Measurements from ENCODE around the gene SMARCC1.

Gene SMARCC1

GRCh38 chr3:47628426-47628825, 153.3 kb downstream of the SMARCC1 start:
- DNase-seq = no peak

GRCh38 chr3:47622671-47623461, 158.8 kb downstream of the SMARCC1 start:
- DNase-seq = no peak

GRCh38 chr3:47617086-47618010, 164.3 kb downstream of the SMARCC1 start:
- DNase-seq = no peak

GRCh38 chr3:47614788-47615187, 166.9 kb downstream of the SMARCC1 start:
- DNase-seq = no peak

- no peak for DNase-seq
These were observed 168.0 kb downstream of the SMARCC1 start for GRCh38 chr3:47613722-47614121.

GRCh38 chr3:47612879-47613278, 168.8 kb downstream of the SMARCC1 start:
- DNase-seq = no peak

- DNase-seq = no peak
These were observed 169.5 kb downstream of the SMARCC1 start for GRCh38 chr3:47612178-47612577.

- DNase-seq = no peak
These were observed 170.1 kb downstream of the SMARCC1 start for GRCh38 chr3:47611576-47611975.

- DNase-seq = no peak
These were observed 171.1 kb downstream of the SMARCC1 start for GRCh38 chr3:47610583-47610982.

- no peak for DNase-seq
These were observed 174.4 kb downstream of the SMARCC1 start for GRCh38 chr3:47607335-47607734.

- DNase-seq = no peak
These were observed 175.5 kb downstream of the SMARCC1 start for GRCh38 chr3:47606165-47606564.

GRCh38 chr3:47605652-47606051, 176.0 kb downstream of the SMARCC1 start:
- DNase-seq = no peak

- no peak for DNase-seq
These were observed 177.5 kb downstream of the SMARCC1 start for GRCh38 chr3:47604145-47604544.

- no peak for DNase-seq
These were observed 178.4 kb downstream of the SMARCC1 start for GRCh38 chr3:47603332-47603731.

GRCh38 chr3:47601281-47601680, 180.4 kb downstream of the SMARCC1 start:
- DNase-seq = no peak

- DNase-seq = no peak
These were observed 186.9 kb downstream of the SMARCC1 start for GRCh38 chr3:47594792-47595191.

GRCh38 chr3:47592066-47592795, 189.5 kb downstream of the SMARCC1 start:
- no peak for DNase-seq

- no peak for DNase-seq
These were observed 191.5 kb downstream of the SMARCC1 start for GRCh38 chr3:47590216-47590615.

- DNase-seq = no peak
These were observed 193.1 kb downstream of the SMARCC1 start for GRCh38 chr3:47588587-47588986.

GRCh38 chr3:47588053-47588452, 193.6 kb downstream of the SMARCC1 start:
- DNase-seq = no peak

GRCh38 chr3:47586746-47587145, 194.9 kb downstream of the SMARCC1 start:
- DNase-seq = no peak

- DNase-seq = no peak
These were observed 198.2 kb downstream of the SMARCC1 start for GRCh38 chr3:47583320-47584075.
